ENCODE measurements around the gene DPF1. TPM values are rescaled to one million over a fixed set of nuclear protein-coding genes. Genes with fewer than 3 reads are reported as not detected.

Gene DPF1
- total and polyA plus RNA-seq, 4 donors: not detected

GRCh38 chr19:38245826-38246498 lies 21.9 kb upstream of the DPF1 start:
- no peaks in the 10 kb centered on the region for H3K9me3 ChIP-seq (ENCODE audit: control insufficient read depth in 4 of 4, low read length in 3 of 4)
- no peak overlapping the region for H3K27ac ChIP-seq (ENCODE audit: low read depth in 1 of 2, low read length in 2 of 2)
- 83% methylated on average over 14 of the region's 14 CpGs for WGBS
- H3K4me3 ChIP-seq (ENCODE audit: low read depth in 1 of 3, low read length in 3 of 3): no peak overlapping the region
- TF ChIP-seq HNF4G (IDR thresholded peaks at IDR 0.05) (no peak), EGR1 (IDR thresholded peaks at IDR 0.05; ENCODE audit: low read depth in 2 of 2) (no peak), TAF1 (conservative IDR thresholded peaks at IDR 0.05) (no peak), ATF3 (IDR thresholded peaks at IDR 0.05) (no peak), NR2F2 (IDR thresholded peaks at IDR 0.05) (no peak), REST (IDR thresholded peaks at IDR 0.05) (no peak), ZBTB33 (IDR thresholded peaks at IDR 0.05) (no peak), RAD21 (IDR thresholded peaks at IDR 0.05) (no peak), YY1 (IDR thresholded peaks at IDR 0.05) (no peak), RXRA (IDR thresholded peaks at IDR 0.05) (no peak), HNF4A (conservative IDR thresholded peaks at IDR 0.05) (no peak)
- DNase-seq (ENCODE audit: low spot score): no peak
- H3K36me3 ChIP-seq (ENCODE audit: control insufficient read depth in 4 of 4, insufficient read depth in 3 of 4, low read depth in 1 of 4, low read length in 3 of 4): no peaks in the 10 kb centered on the region
- peaks cover 2 to 15% (median 8%) of the 10 kb centered on the region in 4 donors for H3K4me1 ChIP-seq (ENCODE audit: control insufficient read depth in 4 of 4, insufficient read depth in 4 of 4, low read length in 3 of 4)
- no peak overlapping the region for H3K9ac ChIP-seq (ENCODE audit: low read depth in 1 of 2, low read length in 2 of 2)
- H3K27me3 ChIP-seq (ENCODE audit: control insufficient read depth in 4 of 4, insufficient read depth in 4 of 4, low read length in 3 of 4): no peaks in the 10 kb centered on the region

- no peak for DNase-seq (ENCODE audit: low spot score)
- TF ChIP-seq MAX (IDR thresholded peaks at IDR 0.05) (no peak), HNF4G (IDR thresholded peaks at IDR 0.05) (no peak), FOXA2 (IDR thresholded peaks at IDR 0.05) (no peak), JUND (IDR thresholded peaks at IDR 0.05) (no peak), FOXA1 (IDR thresholded peaks at IDR 0.05) (no peak), REST (IDR thresholded peaks at IDR 0.05) (no peak), YY1 (IDR thresholded peaks at IDR 0.05) (no peak), NR2F2 (IDR thresholded peaks at IDR 0.05) (no peak), RXRA (IDR thresholded peaks at IDR 0.05) (no peak), RAD21 (IDR thresholded peaks at IDR 0.05) (no peak), ATF3 (IDR thresholded peaks at IDR 0.05) (no peak), HNF4A (conservative IDR thresholded peaks at IDR 0.05) (no peak), CTCF (IDR thresholded peaks at IDR 0.05; ENCODE audit: low read depth, low read length, missing input control) (no peak), EGR1 (IDR thresholded peaks at IDR 0.05; ENCODE audit: low read depth in 2 of 2) (no peak), TAF1 (conservative IDR thresholded peaks at IDR 0.05) (no peak), SP1 (IDR thresholded peaks at IDR 0.05) (no peak)
- 53% methylated on average over 15 of the region's 15 CpGs for WGBS
- no peaks in the 10 kb centered on the region for H3K27me3 ChIP-seq (ENCODE audit: control insufficient read depth in 4 of 4, insufficient read depth in 4 of 4, low read length in 3 of 4)
- H3K27ac ChIP-seq (ENCODE audit: low read depth in 1 of 2, low read length in 2 of 2): no peak overlapping the region
- no peaks in the 10 kb centered on the region for H3K9me3 ChIP-seq (ENCODE audit: control insufficient read depth in 4 of 4, low read length in 3 of 4)
- H3K36me3 ChIP-seq (ENCODE audit: control insufficient read depth in 4 of 4, insufficient read depth in 3 of 4, low read depth in 1 of 4, low read length in 3 of 4): no peaks in the 10 kb centered on the region
- H3K9ac ChIP-seq (ENCODE audit: low read depth in 1 of 2, low read length in 2 of 2): no peak overlapping the region
- H3K4me1 ChIP-seq (ENCODE audit: control insufficient read depth in 4 of 4, insufficient read depth in 4 of 4, low read length in 3 of 4): peaks cover 0 to 6% (median 0%) of the 10 kb centered on the region in 4 donors
- H3K4me3 ChIP-seq (ENCODE audit: low read depth in 1 of 3, low read length in 3 of 3): no peak overlapping the region
Observed at GRCh38 chr19:38243279-38243673, 19.3 kb upstream of the DPF1 start.

All from liver (tissue), 9 donors.